Activated naive CD4-positive, alpha-beta T cell treated with anti-CD3 and anti-CD28 coated beads, Interleukin-2, amount 50 U/mL, for 16 hours (primary cell): ENCODE results near the gene POU2F3.

Experiments used
- DNase-seq: peaks from one replicate; pipeline ENCODE4 v3.0.0-alpha.2; 2020

POU2F3 gene

DNA sequence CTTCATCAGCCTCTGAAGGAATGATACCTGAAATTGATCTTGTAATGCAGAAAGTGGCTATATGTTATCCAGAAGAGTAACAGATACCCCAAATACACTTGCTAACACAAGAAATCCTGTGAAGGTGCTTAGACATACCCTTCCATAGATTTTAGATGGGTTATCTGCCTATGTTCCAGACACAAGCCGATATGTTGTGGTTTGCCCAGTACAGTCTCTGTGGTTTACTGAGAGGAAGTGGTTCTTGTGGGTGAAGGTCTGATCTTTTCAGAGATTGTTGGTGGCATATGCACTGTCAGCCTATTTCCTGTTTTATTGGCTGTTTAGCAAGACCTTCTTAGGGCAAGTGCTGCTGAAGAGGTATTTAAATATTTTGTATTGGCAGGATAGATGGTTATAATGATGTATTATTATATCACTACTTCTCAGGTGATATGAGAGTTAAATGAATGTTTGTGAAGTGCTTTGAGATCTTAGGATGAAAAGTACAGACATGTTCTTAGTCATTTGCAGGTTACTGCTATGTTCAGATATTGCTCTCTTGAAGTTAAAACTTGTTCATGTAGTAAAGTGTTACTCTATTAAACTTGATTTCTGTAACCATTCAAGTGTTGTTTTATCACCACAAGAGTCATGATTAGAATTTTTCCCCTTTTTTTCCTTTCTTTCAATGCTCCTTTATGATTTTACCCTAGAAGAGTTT is 104.5 kb downstream of the POU2F3 start:
- no peak for DNase-seq

DNA sequence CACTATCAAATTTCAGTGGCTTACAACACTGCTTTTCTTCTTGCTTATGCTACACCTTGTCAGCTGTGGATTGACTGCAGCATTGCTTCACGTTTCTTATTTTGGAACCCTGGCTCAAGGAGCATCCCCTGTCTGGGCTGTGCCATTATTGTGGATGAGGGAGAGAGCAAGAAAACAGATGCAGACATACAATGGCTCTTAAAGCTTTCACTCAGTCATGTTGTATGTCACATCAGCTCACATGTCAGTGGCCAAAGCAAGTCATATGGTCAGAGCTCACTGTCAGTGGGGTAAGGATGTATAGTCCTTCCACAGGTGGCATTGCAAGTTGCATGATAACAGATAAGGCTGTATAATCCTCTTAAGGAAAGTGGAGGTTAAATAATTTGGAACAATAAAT is 106.3 kb downstream of the POU2F3 start:
- DNase-seq = no peak

DNA sequence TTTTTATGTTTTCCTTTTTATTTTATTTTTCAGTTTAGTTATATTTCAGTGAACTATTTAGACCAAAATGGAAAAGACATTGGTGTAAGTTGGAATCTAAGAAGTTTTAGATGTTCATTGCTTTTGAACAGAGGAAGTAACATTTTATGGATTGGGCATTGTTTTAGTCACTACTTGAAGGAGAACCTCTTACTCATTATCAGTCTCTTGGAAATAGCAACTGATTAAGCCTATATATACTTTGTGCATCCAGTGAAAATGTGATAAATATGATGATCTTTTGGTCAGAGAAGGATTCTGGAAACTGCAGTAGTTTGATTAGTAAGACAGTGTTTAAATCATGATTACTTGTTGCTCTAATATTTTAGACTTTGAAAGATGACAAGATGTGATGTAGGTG is 110.7 kb downstream of the POU2F3 start:
- no peak for DNase-seq

GRCh38 chr11:120352405-120352804 is 112.5 kb downstream of the POU2F3 start:
- DNase-seq = no peak

- no peak for DNase-seq
These were observed 114.1 kb downstream of the POU2F3 start for GRCh38 chr11:120354068-120354467.

- DNase-seq = no peak
These were observed 114.8 kb downstream of the POU2F3 start for GRCh38 chr11:120354779-120355178.

DNA sequence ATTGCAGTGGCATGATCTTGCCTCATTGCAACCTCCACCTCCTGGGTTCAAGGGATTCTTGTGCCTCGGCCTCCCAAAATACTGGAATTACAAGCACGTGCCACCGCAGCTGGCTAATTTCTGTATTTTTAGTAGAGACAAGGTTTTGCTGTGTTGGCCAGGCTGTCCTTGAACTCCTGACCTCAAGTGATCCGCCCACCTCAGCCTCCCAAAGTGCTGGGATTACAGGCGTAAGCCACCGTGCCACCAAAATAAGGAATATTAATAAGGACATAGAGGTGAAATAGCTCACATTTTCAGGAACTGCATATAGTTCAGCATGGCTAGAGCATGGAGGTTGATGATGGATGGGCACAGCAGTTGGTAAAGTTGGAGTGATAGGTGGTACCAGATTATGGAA is 117.7 kb downstream of the POU2F3 start:
- no peak for DNase-seq

DNA sequence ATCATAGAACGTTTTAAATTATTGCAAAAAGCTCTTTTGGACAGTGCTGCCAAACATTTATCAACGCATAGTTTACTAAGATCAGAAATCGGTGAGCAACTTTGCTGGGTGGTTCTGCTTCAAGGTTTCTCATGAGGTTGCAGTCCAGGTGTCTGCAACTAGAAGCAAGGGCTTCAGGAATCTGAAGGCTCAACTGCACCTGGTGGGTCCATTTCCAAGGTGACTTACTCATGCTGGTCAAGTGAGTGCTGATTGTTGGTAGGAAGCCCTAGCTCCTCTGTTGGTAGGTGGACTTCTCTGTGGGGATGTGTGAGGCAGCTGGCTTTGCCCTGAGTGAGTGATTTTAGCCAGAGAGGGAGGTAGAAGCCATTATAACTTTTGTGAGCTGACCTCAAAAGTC is 118.8 kb downstream of the POU2F3 start:
- DNase-seq = no peak

GRCh38 chr11:120363436-120363835 is 123.5 kb downstream of the POU2F3 start:
- no peak for DNase-seq

- no peak for DNase-seq
These were observed 125.6 kb downstream of the POU2F3 start for GRCh38 chr11:120365512-120365911.
